Measurements from ENCODE around the gene DNAJC19.
"Not testable (repeated sequence)": the region's sequence is repeated elsewhere in the genome, so short reads cannot be mapped to it uniquely, and the experiment has no call there.

The DNAJC19 gene

GRCh38 chr3:180987344-180987743, 2.2 kb downstream of the DNAJC19 start:
- TF ChIP-seq POLR2A (IDR thresholded peaks at IDR 0.05; ENCODE audit: extremely low read depth, insufficient read length) (no peak), MYC (IDR thresholded peaks at IDR 0.05; ENCODE audit: low read depth, low read length) (no peak), CTCF (IDR thresholded peaks at IDR 0.05; ENCODE audit: low read depth, low read length) (no peak), MAX (IDR thresholded peaks at IDR 0.05; ENCODE audit: low read depth, low read length) (no peak)
- H3K4me3 ChIP-seq (ENCODE audit: low read depth, low read length), result no peak overlapping the region
- DNase-seq (ENCODE audit: low read depth), result no peak

- H3K4me3 ChIP-seq (ENCODE audit: low read depth, low read length); DNase-seq (ENCODE audit: low read depth): not testable (repeated sequence)
Observed at GRCh38 chr3:180986366-180986765, 3.2 kb downstream of the DNAJC19 start.

- no peak for TF ChIP-seq POLR2A (IDR thresholded peaks at IDR 0.05; ENCODE audit: extremely low read depth, insufficient read length)
- no peak for TF ChIP-seq MYC (IDR thresholded peaks at IDR 0.05; ENCODE audit: low read depth, low read length)
- no peak for TF ChIP-seq MAX (IDR thresholded peaks at IDR 0.05; ENCODE audit: low read depth, low read length)
- no peak for TF ChIP-seq CTCF (IDR thresholded peaks at IDR 0.05; ENCODE audit: low read depth, low read length)
- no peak for DNase-seq (ENCODE audit: low read depth)
- H3K4me3 ChIP-seq (ENCODE audit: low read depth, low read length), result no peak overlapping the region
Observed at GRCh38 chr3:180983136-180983535, 6.4 kb downstream of the DNAJC19 start.

GRCh38 chr3:180981912-180982311, 7.6 kb downstream of the DNAJC19 start:
- DNase-seq (ENCODE audit: low read depth), result no peak
- TF ChIP-seq MAX (IDR thresholded peaks at IDR 0.05; ENCODE audit: low read depth, low read length) (no peak), POLR2A (IDR thresholded peaks at IDR 0.05; ENCODE audit: extremely low read depth, insufficient read length) (no peak), CTCF (IDR thresholded peaks at IDR 0.05; ENCODE audit: low read depth, low read length) (no peak), MYC (IDR thresholded peaks at IDR 0.05; ENCODE audit: low read depth, low read length) (no peak)
- H3K4me3 ChIP-seq (ENCODE audit: low read depth, low read length), result no peak overlapping the region

GRCh38 chr3:180980611-180981010, 8.9 kb downstream of the DNAJC19 start:
- no peak overlapping the region for H3K4me3 ChIP-seq (ENCODE audit: low read depth, low read length)
- TF ChIP-seq MAX (IDR thresholded peaks at IDR 0.05; ENCODE audit: low read depth, low read length), result no peak
- no peak for TF ChIP-seq CTCF (IDR thresholded peaks at IDR 0.05; ENCODE audit: low read depth, low read length)
- TF ChIP-seq POLR2A (IDR thresholded peaks at IDR 0.05; ENCODE audit: extremely low read depth, insufficient read length), result no peak
- no peak for TF ChIP-seq MYC (IDR thresholded peaks at IDR 0.05; ENCODE audit: low read depth, low read length)
- DNase-seq (ENCODE audit: low read depth), result no peak

GRCh38 chr3:180979961-180980360, 9.6 kb downstream of the DNAJC19 start:
- DNase-seq (ENCODE audit: low read depth), result no peak
- TF ChIP-seq MYC (IDR thresholded peaks at IDR 0.05; ENCODE audit: low read depth, low read length) (no peak), CTCF (IDR thresholded peaks at IDR 0.05; ENCODE audit: low read depth, low read length) (no peak), POLR2A (IDR thresholded peaks at IDR 0.05; ENCODE audit: extremely low read depth, insufficient read length) (no peak), MAX (IDR thresholded peaks at IDR 0.05; ENCODE audit: low read depth, low read length) (no peak)
- H3K4me3 ChIP-seq (ENCODE audit: low read depth, low read length), result no peak overlapping the region

Measured in NB4 (cell line).